HCT116 (cell line): ENCODE measurements around the gene PUSL1. TPM values are rescaled to one million over a fixed set of nuclear protein-coding genes. Genes with fewer than 3 reads are reported as not detected.

Experiments used
- ATAC-seq: fragments of 200-7000 bp; cut with Tn5 transposase; 2 replicates; pipeline ENCODE4 v1.9.1; 2020; ENCODE audit warnings: mild to moderate bottlenecking, moderate library complexity
- Bru-seq: library from RNA; stranded (reverse); fragments of 400-500 nt; gene quantifications from one replicate; lab custom pipeline; 2021; lab: Mats Ljungman, UMichigan
- BruChase-seq, 2 experiments: library from RNA; stranded (reverse); fragments of 400-500 nt; gene quantifications; one replicate each; lab custom pipeline; 2021; lab: Mats Ljungman, UMichigan
- BruUV-seq: library from RNA; stranded (reverse); fragments of 400-500 nt; replicated peaks from 2 replicates; lab custom pipeline; 2021; lab: Mats Ljungman, UMichigan
- CTCF ChIA-PET: fragments of 300-600 bp; sonication (Branson Sonifier 250); formaldehyde crosslinking; loops from one replicate; lab custom pipeline; 2021; ENCODE audit warnings: antibody characterized with exemption; lab: Charles Lee
- POLR2A ChIA-PET: fragments of 300-600, 350-600 bp; sonication (Branson Sonifier 250); formaldehyde crosslinking; loops from one replicate; lab custom pipeline; 2021; ENCODE audit warnings: antibody characterized with exemption; lab: Charles Lee
- RAD21 ChIA-PET, 2 experiments: fragments of 300-600 bp; sonication (Branson Sonifier 250); formaldehyde crosslinking; loops; one replicate each; lab custom pipeline; 2023; ENCODE audit warnings: low total read pairs in 2 of 2; ENCODE audit not compliant: uncharacterized antibody in 2 of 2, unreplicated experiment in 2 of 2, low non-redundant PET in 1 of 2; lab: Charles Lee
- DNase-seq: peaks from one replicate; pipeline ENCODE4 v3.0.0-alpha.2; 2010; ENCODE audit warnings: low read depth, low spot score
- H2AFZ ChIP-seq: fragments of 200-600 bp; shearing (Covaris generic), sonication (generic); 2 replicates; pipeline ENCODE4 v1.6.1; 2017; ENCODE audit warnings: low read depth, mixed run types, mixed read lengths, antibody characterized with exemption, low read length; ENCODE audit not compliant: poor library complexity, severe bottlenecking
- H3K27ac ChIP-seq: 2 replicates; pipeline ENCODE4 v1.5.1; 2012; ENCODE audit warnings: low read depth, low read length
- H3K27me3 ChIP-seq: fragments of 200-600 bp; sonication (generic); 2 replicates; pipeline ENCODE4 v1.6.1; 2016; ENCODE audit warnings: mixed run types, low read length, mixed read lengths; ENCODE audit not compliant: insufficient read depth
- H3K36me3 ChIP-seq, 2 experiments: fragments of 200-500 bp in 1 of 2; fragments of 200-600 bp in 1 of 2; sonication (Bioruptor generic) in 1 of 2; sonication (generic) in 1 of 2; 2 replicates each; pipeline versions ENCODE4 v1.5.1 to v1.6.1; 2014 to 2016; ENCODE audit warnings: low read length in 2 of 2, inconsistent platforms in 1 of 2, mixed read lengths in 1 of 2, mixed run types in 1 of 2; ENCODE audit not compliant: insufficient read depth in 2 of 2, control insufficient read depth in 1 of 2
- H3K4me1 ChIP-seq, 2 experiments: fragments of 200-600 bp in 1 of 2; sonication (generic) in 1 of 2; 2 replicates each; pipeline versions ENCODE4 v1.5.1 to v1.6.1; 2012 to 2017; ENCODE audit warnings: low read length in 2 of 2, inconsistent platforms in 1 of 2, mild to moderate bottlenecking in 1 of 2, mixed read lengths in 1 of 2, mixed run types in 1 of 2, moderate library complexity in 1 of 2; ENCODE audit not compliant: insufficient read depth in 2 of 2, control insufficient read depth in 1 of 2
- H3K4me2 ChIP-seq: fragments of 200-600 bp; sonication (generic); 2 replicates; pipeline ENCODE4 v1.6.1; 2017; ENCODE audit warnings: mixed run types, low read length, mixed read lengths
- H3K4me3 ChIP-seq, 2 experiments: fragments of 200-600 bp in 1 of 2; sonication (generic) in 1 of 2; replicated peaks in 1 of 2; 2 replicates each; pipeline ENCODE4 v1.5.1; 2011 to 2016; ENCODE audit warnings: low read length in 2 of 2, control low read depth in 1 of 2, low read depth in 1 of 2, mild to moderate bottlenecking in 1 of 2, mixed read lengths in 1 of 2, mixed run types in 1 of 2
- H3K79me2 ChIP-seq: fragments of 200-600 bp; sonication (generic); 2 replicates; pipeline ENCODE4 v1.6.1; 2017; ENCODE audit warnings: mild to moderate bottlenecking, mixed run types, low read length, moderate library complexity, mixed read lengths; ENCODE audit not compliant: insufficient read depth
- H3K9ac ChIP-seq: fragments of 200-600 bp; sonication (generic); 2 replicates; pipeline ENCODE4 v1.6.1; 2016; ENCODE audit warnings: low read length, mixed read lengths
- H3K9me2 ChIP-seq: fragments of 200-600 bp; sonication (generic), shearing (Covaris generic); 2 replicates; pipeline ENCODE4 v1.6.1; 2017; ENCODE audit warnings: mixed run types, mild to moderate bottlenecking, moderate library complexity; ENCODE audit not compliant: insufficient read depth
- H3K9me3 ChIP-seq, 2 experiments: fragments of 200-500 bp in 1 of 2; fragments of 200-600 bp in 1 of 2; sonication (Bioruptor generic) in 1 of 2; sonication (generic) in 1 of 2; 2 replicates each; pipeline ENCODE4 v1.6.1; 2014 to 2017; ENCODE audit warnings: low read length in 2 of 2, mixed read lengths in 2 of 2, inconsistent platforms in 1 of 2, low read depth in 1 of 2, mild to moderate bottlenecking in 1 of 2, mixed run types in 1 of 2, moderate library complexity in 1 of 2; ENCODE audit not compliant: control insufficient read depth in 1 of 2, insufficient read depth in 1 of 2
- H4K20me1 ChIP-seq: fragments of 200-600 bp; sonication (generic), shearing (Covaris generic); 2 replicates; pipeline ENCODE4 v1.6.1; 2017; ENCODE audit warnings: mixed run types, mild to moderate bottlenecking, moderate library complexity; ENCODE audit not compliant: insufficient read depth
- ATF3 ChIP-seq: IDR thresholded peaks from 2 replicates; pipeline ENCODE4 v1.6.1; 2012
- POLR2AphosphoS5 ChIP-seq: IDR thresholded peaks from 2 replicates; pipeline ENCODE4 v1.6.1; 2011; ENCODE audit warnings: mild to moderate bottlenecking, low read depth, low read length, moderate library complexity
- RAD21 ChIP-seq: IDR thresholded peaks from 2 replicates; pipeline ENCODE4 v1.6.1; 2012; ENCODE audit warnings: low read depth, mild to moderate bottlenecking
- SRF ChIP-seq: IDR thresholded peaks from 2 replicates; pipeline ENCODE4 v1.6.1; 2012; ENCODE audit warnings: low read depth
- TCF7L2 ChIP-seq: IDR thresholded peaks from 2 replicates; pipeline ENCODE4 v1.7.0; 2011; ENCODE audit warnings: borderline replicate concordance, inconsistent platforms; ENCODE audit not compliant: insufficient read depth, insufficient read length; ENCODE audit errors: extremely low read depth
- YY1 ChIP-seq: IDR thresholded peaks from 2 replicates; pipeline ENCODE4 v1.6.1; 2011; ENCODE audit warnings: low read length, low read depth, moderate library complexity, mild to moderate bottlenecking; ENCODE audit not compliant: insufficient replicate concordance; ENCODE audit errors: extremely low read depth
- ZNF274 ChIP-seq: fragments of 200-500 bp; sonication (Bioruptor generic); IDR thresholded peaks from 2 replicates; pipeline ENCODE4 v1.6.1; 2014; ENCODE audit warnings: mild to moderate bottlenecking, low read depth, low read length, inconsistent platforms
- intact Hi-C: fragments of 100-400 bp; cut with micrococcal nuclease; formaldehyde crosslinking; loops from 2 replicates; pipeline ENCODE4 v1.10.0; 2022
- long read RNA-seq: library from polyadenylated mRNA; unstranded; transcript quantifications from one replicate; pipeline ENCODE4 v2.0.0, GENCODE V29; 2021; ENCODE audit not compliant: unreplicated experiment
- polyA plus RNA-seq: library from polyadenylated mRNA; unstranded; fragments of >200 nt; gene quantifications from 2 replicates; pipeline ENCODE4 v1.2.1, GENCODE V29; 2012; ENCODE audit warnings: missing spikeins
- total RNA-seq: library from RNA; stranded (reverse); gene quantifications from one replicate; pipeline ENCODE4 v1.2.1, GENCODE V29; 2021; ENCODE audit not compliant: unreplicated experiment

The PUSL1 gene
- total RNA-seq (47.2 TPM), Bru-seq, nascent RNA (percentile 51 among the genes with signal in this experiment), BruChase-seq, experiment 1, labeled RNA remaining after a 6-hour chase (percentile 67 among the genes with signal in this experiment), BruChase-seq, experiment 2, labeled RNA remaining after a 2-hour chase (percentile 60 among the genes with signal in this experiment)
- polyA plus RNA-seq = 29.8 and 33.2 TPM in 2 replicates
- long read RNA-seq, transcript PUSL1-201 (8 exons, 1,287 nt) = major isoform, 28 of 77 reads
- long read RNA-seq, partial matches to known transcripts = 29 of 77 reads
- long read RNA-seq, other reads (novel, unspliced or antisense) = 20 of 77 reads

- H3K9me2 ChIP-seq = no peaks in the 10 kb centered on the region
- POLR2A ChIA-PET = no interaction called here
- no peaks in the 10 kb centered on the region for H3K27me3 ChIP-seq
- no peaks in the 10 kb centered on the region for H3K9me3 ChIP-seq
- intact Hi-C loops = loop anchor here (5.0 kb wide), 1 partner anchor 39 kb away; the partner anchor contains the start of gene DVL1
- H3K4me1 ChIP-seq = peaks cover 36 to 55% of the 10 kb centered on the region in 2 experiments
- no peak within 1 kb of the TSS for H2AFZ ChIP-seq
- H3K79me2 ChIP-seq = peaks cover 51% of the 10 kb centered on the region
- peak; percentile 53 for ATAC-seq
- peak; percentile 62 for TF ChIP-seq YY1
- no peak for TF ChIP-seq ATF3
- TF ChIP-seq POLR2AphosphoS5 = peak; percentile 66
- no peak for TF ChIP-seq ZNF274
- no peak for TF ChIP-seq SRF
- TF ChIP-seq TCF7L2 = peak; percentile 49
- no peak for TF ChIP-seq RAD21
- TF ChIP-seq, all 23 proteins: peak for 3
- ChIA-PET RAD21 (no interaction called here), CTCF (no interaction called here)
- H3K4me3 ChIP-seq = peak within 1 kb of the TSS; percentile 60 to 86
- BruUV-seq = no TSS peak
- peaks cover 3% of the 10 kb centered on the region; the same call in 1 of the 2 replicates for H4K20me1 ChIP-seq
- H3K9ac ChIP-seq = peak within 1 kb of the TSS; percentile 94
- DNase-seq = peak; percentile 83
- peak within 1 kb of the TSS; percentile 99 for H3K27ac ChIP-seq
- H3K36me3 ChIP-seq = peaks cover 5 to 21% of the 10 kb centered on the region in 2 experiments; a peak in 3 of 4 replicates
- H3K4me2 ChIP-seq = peak within 1 kb of the TSS; percentile 99
These were observed at the start of gene PUSL1, which contains the start of gene ACAP3 for GRCh38 chr1:1307923-1308755. Gene PUSL1, plus strand, starts transcription at chr1:1308597. Its CDS starts 47 bp downstream, at chr1:1308644. Gene ACAP3, minus strand, starts transcription at chr1:1307930. Its CDS starts 115 bp downstream, at chr1:1307815.
